ENCODE measurements around the gene HDAC7.

Gene HDAC7

GRCh38 chr12:47758834-47759690 is 60.6 kb downstream of the HDAC7 start, which contains the start of gene RAPGEF3:
RAPGEF3 (minus strand) TSS chr12:47758880; CDS start chr12:47758556, 324 bp downstream.
- Histone ChIP-seq H3K27me3 (ENCODE audit: control insufficient read depth in 1 of 2, insufficient read depth in 2 of 2, low read length in 2 of 2) (no peaks in the 10 kb centered on the region), H3K36me3 (ENCODE audit: insufficient read depth, low read length) (no peaks in the 10 kb centered on the region), H3K4me3 (ENCODE audit: low read depth in 1 of 2, low read length in 2 of 2) (peak within 1 kb of the TSS; percentile 67 to 81), H3K9me3 (ENCODE audit: low read length) (no peaks in the 10 kb centered on the region), H3K27ac (ENCODE audit: low read depth, low read length) (peak within 1 kb of the TSS; percentile 66), H3K9ac (ENCODE audit: low read length) (peak within 1 kb of the TSS; percentile 53), H3K4me1 (ENCODE audit: insufficient read depth, low read length) (peaks cover 37% of the 10 kb centered on the region)

- no peaks in the 10 kb centered on the region for H3K36me3 ChIP-seq (ENCODE audit: insufficient read depth, low read length)
- H3K27ac ChIP-seq (ENCODE audit: low read depth, low read length), result peak overlapping the region; percentile 66
- H3K4me3 ChIP-seq (ENCODE audit: low read depth in 1 of 2, low read length in 2 of 2), result peak overlapping the region; percentile 67 to 81
- no peaks in the 10 kb centered on the region for H3K27me3 ChIP-seq (ENCODE audit: control insufficient read depth in 1 of 2, insufficient read depth in 2 of 2, low read length in 2 of 2)
- H3K9me3 ChIP-seq (ENCODE audit: low read length), result no peaks in the 10 kb centered on the region
- H3K9ac ChIP-seq (ENCODE audit: low read length), result peak overlapping the region; percentile 53
- H3K4me1 ChIP-seq (ENCODE audit: insufficient read depth, low read length), result peaks cover 40% of the 10 kb centered on the region
Measured at GRCh38 chr12:47758584-47758833, 61.2 kb downstream of the HDAC7 start.

GRCh38 chr12:47757840-47758583 is 61.7 kb downstream of the HDAC7 start:
- H3K9ac ChIP-seq (ENCODE audit: low read length), result peak overlapping the region; percentile 53
- peak overlapping the region; percentile 67 to 81 for H3K4me3 ChIP-seq (ENCODE audit: low read depth in 1 of 2, low read length in 2 of 2)
- H3K36me3 ChIP-seq (ENCODE audit: insufficient read depth, low read length), result no peaks in the 10 kb centered on the region
- H3K27ac ChIP-seq (ENCODE audit: low read depth, low read length), result peak overlapping the region; percentile 66
- no peaks in the 10 kb centered on the region for H3K9me3 ChIP-seq (ENCODE audit: low read length)
- no peaks in the 10 kb centered on the region for H3K27me3 ChIP-seq (ENCODE audit: control insufficient read depth in 1 of 2, insufficient read depth in 2 of 2, low read length in 2 of 2)
- peaks cover 45% of the 10 kb centered on the region for H3K4me1 ChIP-seq (ENCODE audit: insufficient read depth, low read length)

- peak overlapping the region in 1 of 2 donors; percentile 81 for H3K4me3 ChIP-seq (ENCODE audit: low read depth in 1 of 2, low read length in 2 of 2)
- H3K4me1 ChIP-seq (ENCODE audit: insufficient read depth, low read length), result peaks cover 45% of the 10 kb centered on the region
- H3K27me3 ChIP-seq (ENCODE audit: control insufficient read depth in 1 of 2, insufficient read depth in 2 of 2, low read length in 2 of 2), result no peaks in the 10 kb centered on the region
- no peaks in the 10 kb centered on the region for H3K9me3 ChIP-seq (ENCODE audit: low read length)
- H3K9ac ChIP-seq (ENCODE audit: low read length), result no peak overlapping the region
- no peaks in the 10 kb centered on the region for H3K36me3 ChIP-seq (ENCODE audit: insufficient read depth, low read length)
- H3K27ac ChIP-seq (ENCODE audit: low read depth, low read length), result no peak overlapping the region
Measured at GRCh38 chr12:47757364-47757839, 62.3 kb downstream of the HDAC7 start.

- Histone ChIP-seq H3K27ac (ENCODE audit: low read depth, low read length) (no peak overlapping the region), H3K27me3 (ENCODE audit: control insufficient read depth in 1 of 2, insufficient read depth in 2 of 2, low read length in 2 of 2) (no peaks in the 10 kb centered on the region), H3K9me3 (ENCODE audit: low read length) (no peaks in the 10 kb centered on the region), H3K4me1 (ENCODE audit: insufficient read depth, low read length) (peaks cover 45% of the 10 kb centered on the region), H3K4me3 (ENCODE audit: low read depth in 1 of 2, low read length in 2 of 2) (no peak overlapping the region), H3K9ac (ENCODE audit: low read length) (no peak overlapping the region), H3K36me3 (ENCODE audit: insufficient read depth, low read length) (no peaks in the 10 kb centered on the region)
Measured at GRCh38 chr12:47755655-47756562, 63.8 kb downstream of the HDAC7 start.

- no peaks in the 10 kb centered on the region for H3K9me3 ChIP-seq (ENCODE audit: low read length)
- H3K27ac ChIP-seq (ENCODE audit: low read depth, low read length), result no peak overlapping the region
- peaks cover 42% of the 10 kb centered on the region for H3K4me1 ChIP-seq (ENCODE audit: insufficient read depth, low read length)
- no peaks in the 10 kb centered on the region for H3K36me3 ChIP-seq (ENCODE audit: insufficient read depth, low read length)
- H3K9ac ChIP-seq (ENCODE audit: low read length), result no peak overlapping the region
- no peaks in the 10 kb centered on the region for H3K27me3 ChIP-seq (ENCODE audit: control insufficient read depth in 1 of 2, insufficient read depth in 2 of 2, low read length in 2 of 2)
- no peak overlapping the region for H3K4me3 ChIP-seq (ENCODE audit: low read depth in 1 of 2, low read length in 2 of 2)
Measured at GRCh38 chr12:47754881-47755280, 64.8 kb downstream of the HDAC7 start.

- H3K27ac ChIP-seq (ENCODE audit: low read depth, low read length), result no peak overlapping the region
- H3K4me3 ChIP-seq (ENCODE audit: low read depth in 1 of 2, low read length in 2 of 2), result no peak overlapping the region
- no peaks in the 10 kb centered on the region for H3K9me3 ChIP-seq (ENCODE audit: low read length)
- H3K4me1 ChIP-seq (ENCODE audit: insufficient read depth, low read length), result peaks cover 38% of the 10 kb centered on the region
- H3K36me3 ChIP-seq (ENCODE audit: insufficient read depth, low read length), result no peaks in the 10 kb centered on the region
- no peak overlapping the region for H3K9ac ChIP-seq (ENCODE audit: low read length)
- no peaks in the 10 kb centered on the region for H3K27me3 ChIP-seq (ENCODE audit: control insufficient read depth in 1 of 2, insufficient read depth in 2 of 2, low read length in 2 of 2)
Measured at GRCh38 chr12:47754126-47754525, 65.6 kb downstream of the HDAC7 start.

- Histone ChIP-seq H3K27me3 (ENCODE audit: control insufficient read depth in 1 of 2, insufficient read depth in 2 of 2, low read length in 2 of 2) (no peaks in the 10 kb centered on the region), H3K9me3 (ENCODE audit: low read length) (no peaks in the 10 kb centered on the region), H3K4me3 (ENCODE audit: low read depth in 1 of 2, low read length in 2 of 2) (no peak overlapping the region), H3K4me1 (ENCODE audit: insufficient read depth, low read length) (peaks cover 35% of the 10 kb centered on the region), H3K9ac (ENCODE audit: low read length) (no peak overlapping the region), H3K36me3 (ENCODE audit: insufficient read depth, low read length) (no peaks in the 10 kb centered on the region), H3K27ac (ENCODE audit: low read depth, low read length) (no peak overlapping the region)
Measured at GRCh38 chr12:47753021-47754001, 66.4 kb downstream of the HDAC7 start.

GRCh38 chr12:47752552-47752951 is 67.2 kb downstream of the HDAC7 start:
- H3K27me3 ChIP-seq (ENCODE audit: control insufficient read depth in 1 of 2, insufficient read depth in 2 of 2, low read length in 2 of 2), result no peaks in the 10 kb centered on the region
- H3K4me3 ChIP-seq (ENCODE audit: low read depth in 1 of 2, low read length in 2 of 2), result no peak overlapping the region
- no peak overlapping the region for H3K27ac ChIP-seq (ENCODE audit: low read depth, low read length)
- peaks cover 28% of the 10 kb centered on the region for H3K4me1 ChIP-seq (ENCODE audit: insufficient read depth, low read length)
- no peaks in the 10 kb centered on the region for H3K9me3 ChIP-seq (ENCODE audit: low read length)
- H3K36me3 ChIP-seq (ENCODE audit: insufficient read depth, low read length), result no peaks in the 10 kb centered on the region
- no peak overlapping the region for H3K9ac ChIP-seq (ENCODE audit: low read length)

GRCh38 chr12:47752121-47752520 is 67.6 kb downstream of the HDAC7 start:
- Histone ChIP-seq H3K9me3 (ENCODE audit: low read length) (no peaks in the 10 kb centered on the region), H3K27ac (ENCODE audit: low read depth, low read length) (no peak overlapping the region), H3K9ac (ENCODE audit: low read length) (no peak overlapping the region), H3K27me3 (ENCODE audit: control insufficient read depth in 1 of 2, insufficient read depth in 2 of 2, low read length in 2 of 2) (no peaks in the 10 kb centered on the region), H3K4me1 (ENCODE audit: insufficient read depth, low read length) (peaks cover 24% of the 10 kb centered on the region), H3K4me3 (ENCODE audit: low read depth in 1 of 2, low read length in 2 of 2) (no peak overlapping the region), H3K36me3 (ENCODE audit: insufficient read depth, low read length) (no peaks in the 10 kb centered on the region)
